GM21447 (cell line): ENCODE measurements around the gene HOXA7.

ENCODE experiments used
- ATAC-seq: cut with Tn5 transposase; IDR thresholded peaks from one replicate; pipeline ENCODE4 v1.9.1; 2021; ENCODE audit not compliant: unreplicated experiment

Gene HOXA7

DNA sequence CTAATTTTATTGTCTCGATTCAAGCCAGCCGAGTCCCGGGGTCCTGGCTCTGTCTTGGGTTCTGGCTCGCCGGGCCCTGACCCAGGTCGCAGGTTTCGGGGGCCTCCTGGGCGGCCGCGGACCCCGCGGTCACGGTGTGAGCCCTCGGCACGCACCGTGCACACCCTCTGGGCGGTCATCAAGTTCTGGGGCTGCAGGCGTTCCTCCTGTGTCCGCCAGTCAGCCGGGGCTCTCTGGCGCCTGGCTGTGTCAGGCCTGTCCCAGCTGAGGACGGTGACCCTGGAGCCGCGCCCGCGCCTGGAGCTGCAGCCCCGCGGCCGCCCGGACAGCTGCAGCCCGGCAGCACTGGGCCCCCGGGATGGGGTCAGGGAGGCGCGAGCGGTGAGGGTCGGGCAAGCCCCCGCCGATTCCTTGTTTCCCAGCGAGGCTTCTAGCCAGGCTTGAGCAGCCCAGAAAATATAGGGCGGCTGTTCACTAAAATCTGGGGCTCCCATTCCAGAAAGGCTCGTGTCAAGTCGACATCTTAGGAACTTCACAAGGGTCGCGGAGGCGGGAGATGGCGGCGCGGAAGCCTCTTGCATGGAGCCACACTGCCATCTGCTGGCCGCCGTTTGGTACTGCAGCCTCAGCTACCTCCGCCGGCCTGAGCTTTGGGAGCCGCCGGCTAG is 4.2 kb upstream of the HOXA7 start:
- ATAC-seq = no peak

DNA sequence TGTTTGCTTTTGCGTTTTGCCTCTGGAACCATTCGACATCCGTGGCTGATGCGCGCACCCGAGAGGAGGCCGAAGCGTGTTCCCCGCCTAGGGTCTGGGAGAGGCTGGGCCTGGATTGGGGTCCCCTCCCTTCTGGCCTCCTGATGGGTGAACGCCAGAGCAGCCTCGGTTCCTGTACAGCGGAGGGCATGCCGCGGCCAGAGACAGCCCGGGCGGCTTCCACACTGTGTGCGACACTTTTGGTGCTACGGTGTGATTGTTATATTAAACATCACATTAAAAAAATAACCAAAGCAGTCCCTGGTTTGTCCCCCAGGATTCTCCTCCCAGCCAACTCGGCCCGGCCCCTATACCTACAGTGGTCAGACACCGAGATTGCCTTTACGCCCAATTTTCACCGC is 3.7 kb upstream of the HOXA7 start:
- ATAC-seq = no peak

DNA sequence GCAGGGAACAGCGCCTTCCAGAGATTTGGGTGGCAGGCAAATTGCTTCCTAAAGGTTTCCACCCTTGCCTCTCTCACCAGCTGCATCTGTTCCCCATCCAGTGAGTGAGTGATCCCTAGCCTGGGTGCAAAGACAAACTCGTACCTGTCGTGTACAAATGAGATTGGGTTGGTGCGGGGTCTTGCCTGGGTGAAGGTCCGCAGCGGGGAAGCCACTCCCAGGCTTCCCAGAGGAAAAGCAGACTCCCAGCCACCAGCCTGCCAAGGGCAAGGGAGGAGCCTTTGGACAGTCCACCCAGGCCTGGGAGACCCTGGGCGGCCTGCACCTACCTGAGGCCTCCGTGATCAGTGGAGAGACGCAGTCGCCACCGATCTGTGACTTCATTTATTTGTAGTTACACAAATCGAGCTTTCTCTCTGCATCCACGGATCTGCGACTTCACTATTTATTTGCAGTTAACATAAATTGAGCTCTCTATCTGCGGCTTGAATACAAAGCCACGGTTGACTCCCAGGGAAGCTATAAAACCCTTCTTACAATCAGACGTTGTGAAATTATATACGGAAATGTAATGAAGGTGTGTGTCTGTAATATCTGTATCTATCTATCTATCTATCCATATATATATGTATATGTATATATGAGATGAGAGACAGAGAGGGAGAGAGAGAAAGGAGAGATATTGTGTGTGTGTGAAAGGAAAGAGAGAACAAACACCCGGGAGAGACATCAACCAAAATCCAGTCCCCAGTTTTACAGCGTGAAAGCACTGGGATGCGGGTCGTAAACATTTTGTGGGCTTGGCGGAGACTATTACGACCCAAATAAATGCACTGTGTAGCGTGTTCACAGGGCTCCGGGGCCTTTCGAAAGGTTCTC is 3.0 kb upstream of the HOXA7 start:
- ATAC-seq = no peak

DNA sequence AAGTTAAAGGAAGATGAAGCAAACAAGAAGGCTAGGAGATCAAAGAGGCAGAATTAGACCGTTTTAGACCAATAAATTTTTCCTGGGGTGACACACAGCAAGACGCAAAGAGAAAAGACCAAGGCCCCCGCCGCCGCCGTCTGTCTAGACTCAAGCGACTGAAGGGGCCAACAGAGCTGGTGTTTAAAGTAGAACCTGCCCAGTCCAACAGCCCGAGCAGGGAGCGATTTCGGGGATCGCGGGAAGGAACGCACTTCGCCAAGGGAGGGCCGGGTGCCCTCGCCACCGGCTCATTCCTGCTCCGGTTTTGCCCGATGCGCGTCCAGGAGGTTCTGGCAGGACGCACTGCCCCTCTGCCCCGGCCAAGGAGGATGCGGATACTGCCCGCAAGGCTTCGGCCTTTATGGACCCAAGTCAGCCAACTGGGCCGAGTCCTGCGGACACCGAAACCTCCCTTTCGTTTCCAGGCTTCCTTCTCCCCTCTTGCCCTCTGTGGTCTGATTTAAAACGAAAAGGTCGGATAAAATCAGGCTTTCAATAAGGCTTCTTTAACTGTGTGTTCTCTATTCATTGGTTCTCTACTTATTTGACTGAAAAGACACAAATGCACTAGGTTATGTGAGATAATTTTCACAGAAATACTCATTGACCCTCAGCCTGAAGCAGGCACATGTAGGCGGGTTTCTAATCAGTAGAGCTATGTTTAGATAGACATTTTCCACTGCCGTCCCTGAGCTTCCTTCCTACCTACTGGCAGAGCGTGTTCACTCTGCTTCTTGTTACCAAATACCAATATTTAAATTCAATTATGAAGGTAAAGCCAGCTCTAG is 2.2 kb upstream of the HOXA7 start:
- ATAC-seq = no peak

DNA sequence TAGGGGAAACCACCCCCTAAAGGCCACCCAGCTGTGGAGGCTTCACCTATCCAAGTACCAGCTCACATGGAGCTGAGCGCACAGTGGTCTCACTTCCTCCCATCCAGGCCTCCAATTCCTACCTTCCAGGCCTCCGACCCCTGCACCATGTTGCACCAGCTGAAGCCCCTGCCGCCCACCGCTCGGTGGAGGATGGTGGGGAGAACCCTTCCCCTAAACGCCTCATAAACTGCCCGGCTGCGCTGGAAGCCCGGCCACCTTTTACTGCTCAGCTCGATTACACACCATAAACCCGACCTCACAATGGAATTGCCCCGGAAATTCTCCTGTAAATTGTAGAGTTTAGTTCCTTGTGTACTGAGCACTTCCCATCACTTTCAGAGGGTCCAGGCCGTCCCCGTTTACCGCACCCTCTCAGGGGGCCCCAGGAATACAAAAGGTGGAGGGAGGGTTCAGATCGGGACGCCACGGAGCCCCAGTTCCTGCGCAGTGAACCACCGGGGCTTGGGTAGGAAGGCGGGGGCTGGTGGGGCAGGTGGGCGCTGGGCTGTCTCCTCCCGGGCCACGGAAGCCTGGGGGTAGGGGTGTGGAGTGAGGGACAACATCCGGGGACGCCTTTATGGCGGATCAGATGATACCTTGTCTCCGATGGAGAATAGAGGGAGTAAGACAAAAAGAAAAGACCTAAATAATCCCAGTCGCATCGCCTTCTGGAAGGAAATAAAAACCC is 1.4 kb upstream of the HOXA7 start:
- no peak for ATAC-seq

DNA sequence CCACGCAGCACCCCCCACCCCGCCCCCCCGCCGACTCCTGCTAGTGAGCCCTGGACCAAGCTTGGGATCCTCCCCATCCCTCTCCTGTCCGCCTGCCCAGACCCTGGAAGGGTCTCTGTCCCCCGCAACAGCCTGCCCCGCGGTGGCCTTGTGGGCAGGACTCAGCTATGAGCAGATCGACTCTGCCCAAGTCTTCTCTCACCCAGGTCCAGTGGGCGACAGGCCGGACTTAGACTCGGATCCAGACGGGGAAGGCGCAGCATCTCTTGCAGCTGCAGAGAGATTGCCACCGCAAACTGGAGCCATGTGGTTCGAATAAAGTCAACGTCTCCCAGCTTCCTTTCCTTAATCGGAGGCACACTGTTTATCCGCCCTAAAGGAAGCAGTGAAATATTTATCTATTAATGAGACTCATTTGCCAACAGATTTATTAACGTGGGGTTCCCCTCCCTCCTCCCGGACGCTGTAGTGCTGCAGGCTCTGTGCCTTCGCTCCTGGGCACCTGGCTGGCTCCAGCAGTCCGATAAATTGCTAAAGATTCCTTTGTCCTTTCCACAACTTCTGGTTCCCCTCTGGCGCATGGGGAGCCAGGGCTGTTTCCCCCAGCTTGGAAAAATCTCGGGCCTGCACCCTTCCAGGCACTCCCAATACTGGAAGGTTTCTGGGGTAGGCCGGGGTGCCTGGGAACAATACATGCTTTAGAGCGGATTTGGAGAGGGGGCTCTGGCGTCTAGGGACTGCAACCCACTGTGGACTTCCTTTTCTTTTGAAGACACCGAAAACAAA is 634 bp upstream of the HOXA7 start:
- ATAC-seq = no peak

DNA sequence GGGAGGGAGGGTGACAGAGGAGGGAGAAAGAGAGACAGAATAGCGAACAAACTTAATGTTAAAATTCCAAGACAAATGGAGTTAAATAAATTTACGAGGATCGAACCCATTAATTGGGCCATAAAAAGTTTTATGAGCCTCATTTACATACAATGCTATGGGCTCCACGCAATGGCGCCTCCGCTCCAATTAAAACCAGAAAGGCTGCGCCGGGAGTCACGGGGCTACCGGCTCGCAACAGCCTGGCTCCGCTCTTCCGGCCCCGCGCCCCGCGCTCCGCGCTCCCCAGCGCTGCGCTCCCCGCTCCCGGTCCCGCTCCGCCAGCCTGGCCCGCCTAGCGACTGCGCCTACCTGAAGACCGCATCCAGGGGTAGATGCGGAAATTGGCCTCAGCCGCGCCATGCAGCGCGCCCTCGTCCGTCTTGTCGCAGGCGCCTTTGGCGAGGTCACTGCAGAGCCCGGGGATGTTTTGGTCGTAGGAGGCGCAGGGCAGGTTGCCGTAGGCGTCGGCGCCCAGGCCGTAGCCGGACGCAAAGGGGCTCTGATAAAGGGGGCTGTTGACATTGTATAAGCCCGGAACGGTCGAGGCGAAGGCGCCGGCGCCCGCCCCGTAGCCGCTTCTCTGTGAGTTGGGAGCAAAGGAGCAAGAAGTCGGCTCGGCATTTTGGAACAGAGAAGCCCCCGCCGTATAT is 513 bp downstream of the HOXA7 start:
- no peak for ATAC-seq

DNA sequence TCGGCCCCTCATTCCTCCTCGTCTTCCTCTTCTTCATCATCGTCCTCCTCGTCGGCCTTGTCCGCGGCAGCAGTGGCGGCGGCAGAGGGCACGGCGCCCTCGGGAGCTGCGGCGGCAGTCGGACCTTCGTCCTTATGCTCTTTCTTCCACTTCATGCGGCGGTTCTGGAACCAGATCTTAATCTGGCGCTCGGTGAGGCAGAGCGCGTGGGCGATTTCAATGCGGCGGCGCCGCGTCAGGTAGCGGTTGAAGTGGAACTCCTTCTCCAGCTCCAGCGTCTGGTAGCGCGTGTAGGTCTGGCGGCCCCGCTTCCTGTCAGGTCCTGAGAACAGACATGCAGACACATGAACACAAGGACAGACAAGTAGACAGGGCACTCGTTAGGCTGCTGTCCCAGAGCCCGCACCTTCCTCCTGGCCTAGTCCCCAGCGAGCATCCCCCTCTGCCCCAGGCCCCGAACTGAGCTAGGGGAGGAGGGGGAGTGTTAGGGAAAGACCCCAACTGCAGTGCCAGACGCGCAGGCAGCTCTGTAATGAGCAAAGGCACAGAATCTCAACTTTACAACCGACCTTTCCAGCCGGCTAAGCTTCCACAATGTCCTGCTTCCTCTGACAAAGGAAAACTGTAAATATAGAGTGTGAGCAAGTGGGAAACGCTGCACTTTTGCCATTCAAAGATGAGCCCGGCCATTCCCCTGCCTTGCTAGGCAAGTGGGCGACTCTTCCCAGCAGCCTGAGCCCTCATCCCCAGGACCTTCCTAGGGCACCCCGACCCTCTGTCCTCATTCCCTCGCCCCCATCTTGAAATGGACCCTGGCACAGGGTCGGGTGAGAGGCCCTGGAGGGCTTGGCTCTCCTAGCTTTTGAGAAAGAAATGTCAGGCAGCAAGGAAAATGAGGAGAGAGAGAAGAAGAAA is 1.3 kb downstream of the HOXA7 start:
- ATAC-seq = no peak

DNA sequence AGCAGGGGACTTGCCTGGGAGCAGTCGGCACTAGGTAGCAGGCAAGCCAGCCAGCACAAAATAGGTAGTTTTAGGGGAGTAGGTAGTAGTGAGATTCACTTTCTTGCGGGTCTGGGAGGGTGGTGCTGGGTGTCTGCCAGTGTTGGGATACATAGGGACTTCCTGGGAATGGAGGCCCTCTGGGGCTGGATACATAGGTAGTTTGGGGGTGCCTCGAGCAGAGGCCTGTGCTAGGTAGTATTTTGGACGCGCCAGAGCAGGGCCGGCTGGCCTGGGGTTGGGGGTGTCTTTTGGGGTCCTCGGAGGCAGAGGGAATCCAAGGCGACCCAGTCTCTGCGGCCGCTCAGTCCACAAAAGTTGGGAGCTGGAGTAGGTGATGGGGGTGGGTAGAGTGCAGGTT is 2.1 kb downstream of the HOXA7 start:
- ATAC-seq = no peak

DNA sequence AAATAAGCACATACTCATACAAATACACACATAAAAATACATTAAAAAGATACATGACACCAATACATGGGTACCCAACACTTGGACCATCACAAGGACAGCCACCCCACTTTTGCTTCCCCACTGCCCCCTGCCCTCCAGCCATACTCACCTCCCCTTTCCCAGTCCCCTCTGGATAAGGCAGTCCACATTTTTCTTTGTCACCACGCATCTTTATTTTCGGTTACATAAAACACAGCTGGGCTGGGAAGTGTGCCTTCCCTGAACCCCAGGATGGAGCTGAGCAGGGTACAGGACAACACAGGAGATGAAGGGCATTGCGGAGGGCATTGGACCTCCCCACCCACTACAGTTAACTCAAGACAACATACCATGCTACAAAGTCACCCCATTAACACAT is 2.9 kb downstream of the HOXA7 start:
- no peak for ATAC-seq

DNA sequence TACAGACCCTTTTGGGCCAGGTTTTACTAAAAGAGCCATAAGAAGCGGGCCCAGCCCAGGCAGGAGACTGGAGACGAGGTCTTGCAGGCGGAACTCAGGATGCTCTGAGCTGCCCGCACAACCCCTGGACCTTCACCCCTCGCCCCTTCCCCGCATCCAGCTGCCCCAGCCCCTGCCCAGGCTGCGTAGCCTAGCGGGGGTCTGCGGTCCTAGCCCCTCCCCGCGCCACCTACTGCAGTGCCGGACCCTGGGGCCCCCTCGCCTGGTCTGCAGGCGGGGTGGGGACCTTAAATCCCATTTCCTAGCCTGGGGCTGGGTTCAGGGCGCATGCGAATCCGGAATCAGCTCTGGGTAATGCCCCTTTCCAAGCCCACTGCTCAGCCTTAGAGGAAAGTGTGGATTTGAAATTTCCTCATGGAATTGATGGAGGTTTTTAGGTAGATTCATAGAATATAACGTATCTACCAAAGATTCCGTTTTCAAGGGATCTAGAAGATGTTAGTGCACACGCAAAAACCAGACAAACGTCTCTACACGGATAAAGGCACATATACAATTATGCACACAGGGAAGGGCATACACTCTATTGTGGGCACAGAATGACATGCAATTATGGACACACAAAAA is 3.5 kb downstream of the HOXA7 start:
- no peak for ATAC-seq

DNA sequence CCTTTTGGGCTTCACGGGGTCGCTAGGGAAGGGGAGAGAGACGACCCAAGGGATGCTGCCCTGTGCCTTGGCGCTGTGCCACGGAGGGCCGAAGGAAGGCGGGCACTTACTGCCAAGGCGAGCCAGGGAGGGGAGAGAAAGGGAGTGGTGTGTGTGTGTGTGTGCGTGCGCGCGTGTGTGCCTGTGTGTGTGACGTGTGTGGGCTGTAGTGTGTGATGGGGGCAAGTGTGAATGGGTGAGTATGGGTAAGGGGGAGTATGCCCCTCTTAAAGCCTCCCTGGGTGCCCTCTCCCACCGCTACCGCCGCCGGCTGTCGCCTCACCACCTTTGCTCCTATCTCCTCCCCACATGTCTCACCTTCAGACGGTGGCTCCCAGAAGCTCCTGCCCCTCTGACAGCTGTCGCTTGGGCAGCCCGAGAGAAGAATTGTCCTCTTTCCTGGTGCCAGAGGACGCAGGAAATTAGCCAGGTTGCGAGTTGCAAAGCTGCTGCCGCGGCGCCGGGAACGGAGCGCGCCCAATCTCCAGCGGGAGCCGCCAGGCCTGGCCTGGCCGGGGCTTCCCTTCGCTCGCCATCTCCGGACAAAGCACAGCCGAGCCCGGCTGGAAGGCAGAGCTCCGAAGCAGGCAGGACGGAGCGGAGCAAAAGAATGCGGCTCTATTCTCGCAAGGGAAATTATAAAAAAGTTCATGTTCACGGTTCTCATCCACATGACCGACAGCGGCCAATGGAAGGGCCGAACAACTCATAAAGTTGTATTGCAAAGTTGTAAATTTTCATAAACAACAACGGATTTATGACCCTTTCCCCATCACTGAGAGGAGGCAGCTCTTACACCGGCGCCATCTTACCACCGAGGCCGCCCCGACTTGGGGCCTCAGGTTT is 4.3 kb downstream of the HOXA7 start, which contains the start of gene HOXA3:
Gene HOXA3, minus strand, starts transcription at position 653 of the 885 bp plus-strand sequence. CDS start 41,943 bp downstream, outside the sequence.
- ATAC-seq = no peak

DNA sequence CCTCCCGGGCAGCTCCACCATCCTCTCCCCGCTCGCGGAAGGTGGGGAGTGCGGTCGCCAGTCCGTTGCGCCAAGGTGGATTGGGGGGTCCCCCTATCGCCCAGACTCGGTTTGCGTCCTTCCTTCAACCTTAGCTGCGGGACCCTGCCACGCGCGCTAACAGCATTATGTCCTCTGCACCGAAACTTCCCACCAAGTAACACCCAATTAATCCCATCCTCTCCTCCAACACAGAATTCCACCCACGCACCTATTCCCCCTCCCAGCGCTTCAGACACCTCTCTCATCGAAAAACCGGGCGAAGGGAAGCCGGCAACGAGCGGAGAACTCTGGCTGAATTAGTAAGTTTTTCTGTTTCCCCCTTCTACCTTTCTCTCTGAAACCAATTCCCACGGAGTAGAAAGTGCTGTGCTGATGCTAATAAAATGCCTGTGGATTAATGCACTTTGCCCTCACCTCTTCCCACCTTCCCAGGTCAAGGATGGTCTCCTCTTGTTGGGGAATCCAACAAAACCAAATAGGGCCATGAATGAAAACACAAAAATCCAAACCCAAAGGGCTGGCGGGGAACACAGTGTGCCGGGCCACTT is 5.0 kb downstream of the HOXA7 start:
- ATAC-seq = no peak

DNA sequence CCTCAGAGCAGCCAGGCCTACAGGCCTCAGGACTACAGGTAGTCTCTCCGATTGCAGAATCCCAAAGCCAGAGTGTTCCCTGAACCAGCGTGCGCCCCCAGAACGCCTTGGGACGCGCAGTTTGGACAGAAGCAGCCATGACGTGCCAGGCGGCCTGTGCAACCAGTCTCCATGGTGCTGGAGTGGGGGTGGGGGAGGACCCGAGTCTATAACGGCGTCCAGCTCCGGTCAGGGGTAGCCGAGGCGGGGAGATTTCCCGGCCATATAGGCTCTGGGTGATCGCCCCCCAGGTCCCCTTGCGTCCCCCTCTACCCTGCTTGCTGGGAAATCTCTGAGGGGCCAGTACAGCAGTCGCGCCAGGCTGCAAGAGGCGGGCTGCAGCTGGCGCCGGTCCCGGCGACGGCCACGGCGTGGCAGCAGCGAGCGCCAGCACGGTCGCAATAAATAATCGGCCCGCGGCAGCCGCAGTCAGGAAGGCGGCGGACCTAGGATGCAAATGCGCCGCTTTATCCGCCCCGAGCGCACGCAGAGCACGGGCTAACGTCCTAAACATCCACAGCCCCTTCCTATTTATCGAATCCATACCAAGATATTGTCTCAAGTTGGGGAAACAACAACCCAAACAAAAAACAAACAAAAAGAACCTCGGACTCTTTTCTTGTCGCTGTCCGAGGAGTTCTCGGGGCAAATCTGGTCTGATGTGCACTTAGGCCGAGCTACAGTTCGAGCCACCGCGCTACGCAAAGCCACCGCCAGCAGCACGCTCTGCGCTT is 5.7 kb downstream of the HOXA7 start:
- ATAC-seq = peak; percentile 65

DNA sequence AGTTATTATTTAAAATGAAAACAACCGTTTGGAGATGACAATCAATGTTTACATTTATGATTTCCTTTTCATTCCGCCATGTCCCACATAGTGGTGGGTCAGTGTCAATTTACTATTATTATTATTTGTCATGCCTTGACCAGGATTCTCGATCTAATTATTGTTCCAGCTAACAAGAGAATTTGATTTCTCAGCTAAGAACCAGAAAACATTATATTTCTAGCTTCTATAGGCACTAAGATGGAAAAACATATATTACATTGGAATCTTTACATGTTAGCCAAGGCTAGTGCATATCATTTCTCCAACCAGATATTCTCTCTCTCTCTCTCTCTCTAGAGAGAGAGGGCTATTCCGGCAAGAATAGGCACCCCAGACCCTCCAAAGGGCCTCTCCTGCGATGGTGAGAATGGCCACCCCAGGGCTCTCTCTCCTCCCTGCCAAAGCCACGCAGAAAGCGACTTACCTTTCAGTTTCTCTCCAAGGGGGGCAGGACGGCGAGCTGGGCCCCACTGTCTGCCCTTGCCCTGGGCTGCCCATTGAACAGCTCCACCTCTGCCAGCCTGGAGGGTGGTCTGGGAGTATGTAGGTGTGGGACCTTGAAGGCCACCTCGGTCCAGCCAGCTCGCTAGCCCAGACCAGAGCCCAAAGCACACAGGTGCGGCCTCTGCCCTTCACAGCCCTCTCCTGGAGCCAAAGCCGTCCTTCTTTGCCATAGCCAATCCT is 6.5 kb downstream of the HOXA7 start:
- ATAC-seq = peak; percentile 14
